DLD1 (cell line): ENCODE measurements around the gene EGR4.

Experiments used
- in situ Hi-C: cut with HindIII; loops from 2 replicates; pipeline ENCODE4 v1.10.0; 2017; ENCODE audit warnings: low sequenced_read_pairs

The EGR4 gene

GRCh38 chr2:73252238-73253027 is 40.9 kb downstream of the EGR4 start:
- in situ Hi-C loops, result no loop called here

- in situ Hi-C loops, result no loop called here
Measured at GRCh38 chr2:73250872-73251846, 42.2 kb downstream of the EGR4 start.

GRCh38 chr2:73249636-73250035 is 43.7 kb downstream of the EGR4 start:
- in situ Hi-C loops, result no loop called here

- in situ Hi-C loops, result no loop called here
Measured at GRCh38 chr2:73246850-73247249, 46.5 kb downstream of the EGR4 start.

GRCh38 chr2:73244580-73244979 is 48.8 kb downstream of the EGR4 start:
- in situ Hi-C loops, result no loop called here

- in situ Hi-C loops, result no loop called here
Measured at GRCh38 chr2:73243884-73244570, 49.3 kb downstream of the EGR4 start.
